ENCODE measurements around the gene LVRN.

DNA sequence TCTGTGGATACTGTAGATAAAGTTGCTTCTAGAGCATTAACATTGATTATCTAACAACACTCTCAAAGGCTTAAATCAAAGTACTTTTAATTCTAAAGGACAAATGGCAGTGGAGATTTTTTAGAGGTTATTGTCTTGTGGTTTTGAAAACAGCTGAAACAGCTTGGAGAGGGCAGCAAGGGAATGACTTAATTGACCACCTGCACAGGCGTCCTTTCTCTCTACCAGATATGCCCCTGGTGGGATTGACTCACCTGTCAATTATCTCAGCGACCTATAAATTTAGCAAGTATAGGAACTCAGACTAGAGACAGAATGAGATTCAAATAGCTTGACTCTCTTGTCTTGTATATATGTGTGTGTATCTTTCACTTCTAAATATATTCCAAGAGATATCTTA, 83.5 kb downstream of the LVRN start:
- no peak for TF ChIP-seq EP300 (IDR thresholded peaks at IDR 0.05)
- TF ChIP-seq, protein P1, sequence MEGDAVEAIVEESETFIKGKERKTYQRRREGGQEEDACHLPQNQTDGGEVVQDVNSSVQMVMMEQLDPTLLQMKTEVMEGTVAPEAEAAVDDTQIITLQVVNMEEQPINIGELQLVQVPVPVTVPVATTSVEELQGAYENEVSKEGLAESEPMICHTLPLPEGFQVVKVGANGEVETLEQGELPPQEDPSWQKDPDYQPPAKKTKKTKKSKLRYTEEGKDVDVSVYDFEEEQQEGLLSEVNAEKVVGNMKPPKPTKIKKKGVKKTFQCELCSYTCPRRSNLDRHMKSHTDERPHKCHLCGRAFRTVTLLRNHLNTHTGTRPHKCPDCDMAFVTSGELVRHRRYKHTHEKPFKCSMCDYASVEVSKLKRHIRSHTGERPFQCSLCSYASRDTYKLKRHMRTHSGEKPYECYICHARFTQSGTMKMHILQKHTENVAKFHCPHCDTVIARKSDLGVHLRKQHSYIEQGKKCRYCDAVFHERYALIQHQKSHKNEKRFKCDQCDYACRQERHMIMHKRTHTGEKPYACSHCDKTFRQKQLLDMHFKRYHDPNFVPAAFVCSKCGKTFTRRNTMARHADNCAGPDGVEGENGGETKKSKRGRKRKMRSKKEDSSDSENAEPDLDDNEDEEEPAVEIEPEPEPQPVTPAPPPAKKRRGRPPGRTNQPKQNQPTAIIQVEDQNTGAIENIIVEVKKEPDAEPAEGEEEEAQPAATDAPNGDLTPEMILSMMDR (IDR thresholded peaks at IDR 0.05): no peak
- no peak for TF ChIP-seq POLR2AphosphoS5 (IDR thresholded peaks at IDR 0.05)

Data from gastroesophageal sphincter (tissue), 3 donors.